ENCODE results near the gene KDM2A. TPM values are rescaled to one million over a fixed set of nuclear protein-coding genes. Genes with fewer than 3 reads are reported as not detected.

Gene KDM2A
- total and polyA plus RNA-seq, 2 donors (not counting 3 experiments of a cell fraction or from before 2014, with no cell fraction given), result 72.2 to 79.5 TPM

DNA sequence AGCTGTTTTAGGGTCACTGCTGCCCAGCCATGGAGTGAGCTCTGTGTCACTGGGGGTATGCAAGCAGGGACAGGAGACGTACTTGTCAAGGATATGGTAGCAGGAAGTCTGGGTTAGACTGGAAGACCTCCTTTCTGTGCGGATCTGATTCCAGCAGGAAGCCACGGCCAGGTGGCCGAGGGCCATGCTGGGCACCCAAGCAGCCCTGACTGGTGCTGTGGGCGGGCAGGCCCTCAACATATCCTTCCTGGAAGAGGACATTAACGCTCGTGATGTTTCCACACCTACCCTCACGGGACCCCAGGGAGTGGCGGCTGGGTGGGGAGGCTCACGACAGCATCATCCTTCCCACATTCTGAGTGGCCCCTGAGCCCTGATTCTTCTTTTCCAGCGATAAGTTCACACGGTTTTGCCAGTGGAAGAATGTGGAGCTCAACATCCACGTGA is 161.3 kb downstream of the KDM2A start:
- no peak overlapping the region for H3K4me3 ChIP-seq (replicated peaks in 1 of 3; ENCODE audit: insufficient read depth in 1 of 3, low read depth in 1 of 3, low read length in 3 of 3)
- H3K9ac ChIP-seq (replicated peaks; ENCODE audit: extremely low read depth, insufficient read depth, low read length), result no peak overlapping the region
- no peak for DNase-seq (ENCODE audit: low read depth, low spot score)
- no peak for TF ChIP-seq MYC (IDR thresholded peaks at IDR 0.05; ENCODE audit: low read depth, low read length)
- TF ChIP-seq FOS (IDR thresholded peaks at IDR 0.05; ENCODE audit: borderline replicate concordance, insufficient read depth, low read length), result no peak
- TF ChIP-seq, protein P1, sequence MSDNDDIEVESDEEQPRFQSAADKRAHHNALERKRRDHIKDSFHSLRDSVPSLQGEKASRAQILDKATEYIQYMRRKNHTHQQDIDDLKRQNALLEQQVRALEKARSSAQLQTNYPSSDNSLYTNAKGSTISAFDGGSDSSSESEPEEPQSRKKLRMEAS (IDR thresholded peaks at IDR 0.05; ENCODE audit: insufficient read depth, insufficient read length), result no peak
- no peak for TF ChIP-seq JUN (IDR thresholded peaks at IDR 0.05; ENCODE audit: borderline replicate concordance, insufficient read depth, insufficient read length, low read depth)
- TF ChIP-seq, protein P2, sequence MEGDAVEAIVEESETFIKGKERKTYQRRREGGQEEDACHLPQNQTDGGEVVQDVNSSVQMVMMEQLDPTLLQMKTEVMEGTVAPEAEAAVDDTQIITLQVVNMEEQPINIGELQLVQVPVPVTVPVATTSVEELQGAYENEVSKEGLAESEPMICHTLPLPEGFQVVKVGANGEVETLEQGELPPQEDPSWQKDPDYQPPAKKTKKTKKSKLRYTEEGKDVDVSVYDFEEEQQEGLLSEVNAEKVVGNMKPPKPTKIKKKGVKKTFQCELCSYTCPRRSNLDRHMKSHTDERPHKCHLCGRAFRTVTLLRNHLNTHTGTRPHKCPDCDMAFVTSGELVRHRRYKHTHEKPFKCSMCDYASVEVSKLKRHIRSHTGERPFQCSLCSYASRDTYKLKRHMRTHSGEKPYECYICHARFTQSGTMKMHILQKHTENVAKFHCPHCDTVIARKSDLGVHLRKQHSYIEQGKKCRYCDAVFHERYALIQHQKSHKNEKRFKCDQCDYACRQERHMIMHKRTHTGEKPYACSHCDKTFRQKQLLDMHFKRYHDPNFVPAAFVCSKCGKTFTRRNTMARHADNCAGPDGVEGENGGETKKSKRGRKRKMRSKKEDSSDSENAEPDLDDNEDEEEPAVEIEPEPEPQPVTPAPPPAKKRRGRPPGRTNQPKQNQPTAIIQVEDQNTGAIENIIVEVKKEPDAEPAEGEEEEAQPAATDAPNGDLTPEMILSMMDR (IDR thresholded peaks at IDR 0.05; ENCODE audit: extremely low read depth in 1 of 2, insufficient read depth in 1 of 2, low read depth in 1 of 2, low read length in 2 of 2), result no peak
- no peak for TF ChIP-seq POLR2A (IDR thresholded peaks at IDR 0.05; ENCODE audit: low read depth, low read length)
- TF ChIP-seq POLR2AphosphoS5 (IDR thresholded peaks at IDR 0.05; ENCODE audit: insufficient read depth, low read depth, low read length), result no peak
- no peak for TF ChIP-seq GATA2 (IDR thresholded peaks at IDR 0.05; ENCODE audit: insufficient read depth, insufficient read length, low read depth, low read length)
- no peak for TF ChIP-seq EZH2 (IDR thresholded peaks at IDR 0.05; ENCODE audit: borderline replicate concordance, low read depth, low read length, severe bottlenecking)
- dilution Hi-C loops (cut with MboI; ENCODE audit: extremely low pct_ligation_motif_present, low sequenced_read_pairs) (no loop called here), intact Hi-C loops (cut with micrococcal nuclease) (no loop called here)
- H4K20me1 ChIP-seq (replicated peaks; ENCODE audit: control insufficient read depth, extremely low read depth, insufficient read depth, low read length), result no peaks in the 10 kb centered on the region
- ChIA-PET CTCF (interaction anchor here (1.1 kb wide), 1 partner anchor 37 kb away, joined by 3 read pairs; no protein-coding TSS in a partner anchor), POLR2A (no interaction called here)
- H2AFZ ChIP-seq (ENCODE audit: low read depth, low read length), result no peak overlapping the region
- no peak overlapping the region for H3K4me2 ChIP-seq (ENCODE audit: insufficient read depth, low read length)
- H3K27me3 ChIP-seq (ENCODE audit: control insufficient read depth in 2 of 2, insufficient read depth in 2 of 2, low read length in 2 of 2), result no peaks in the 10 kb centered on the region
- H3K4me1 ChIP-seq (ENCODE audit: control insufficient read depth, extremely low read depth, insufficient read depth, low read length), result peaks cover 17% of the 10 kb centered on the region
- H3K79me2 ChIP-seq (ENCODE audit: control insufficient read depth, insufficient read depth, low read length), result peaks cover 18% of the 10 kb centered on the region
- H3K36me3 ChIP-seq (ENCODE audit: control insufficient read depth in 2 of 2, extremely low read depth in 1 of 2, insufficient read depth in 2 of 2, low read length in 2 of 2), result peaks cover 8 to 58% of the 10 kb centered on the region in 2 experiments
- no peak overlapping the region for H3K27ac ChIP-seq (ENCODE audit: insufficient read depth, low read depth, low read length)
- H3K9me3 ChIP-seq (replicated peaks; ENCODE audit: control insufficient read depth, insufficient read depth, low read length), result no peaks in the 10 kb centered on the region
- no TSS peak for BruUV-seq (replicated peaks)
- H3K9me1 ChIP-seq (replicated peaks; ENCODE audit: control insufficient read depth, extremely low read depth, insufficient read depth, low read length), result no peaks in the 10 kb centered on the region
- no peak for FAIRE-seq
